ENCODE data around the gene RNPS1.
"Not testable (repeated sequence)": the region's sequence is repeated elsewhere in the genome, so short reads cannot be mapped to it uniquely, and the experiment has no call there.

RNPS1 gene

GRCh38 chr16:2257726-2258125 is 10.2 kb downstream of the RNPS1 start:
- no peak for DNase-seq
- no peak for ATAC-seq

GRCh38 chr16:2256531-2257140 is 11.3 kb downstream of the RNPS1 start:
- DNase-seq (no peak), ATAC-seq (no peak)

- DNase-seq (no peak), ATAC-seq (no peak)
Observed at GRCh38 chr16:2253293-2253692, 14.6 kb downstream of the RNPS1 start.

GRCh38 chr16:2252806-2253148 is 15.1 kb downstream of the RNPS1 start:
- ATAC-seq (no peak), DNase-seq (no peak)

GRCh38 chr16:2251296-2252111 is 16.4 kb downstream of the RNPS1 start, which contains the start of gene ECI1:
Gene ECI1 (minus strand): TSS chr16:2251587. CDS start chr16:2251566, 21 bp downstream.
- ATAC-seq (peak; percentile 90), DNase-seq (peak; percentile 92)

- DNase-seq: peak; percentile 48
- peak; percentile 1 for ATAC-seq
Observed at GRCh38 chr16:2250652-2251295, 17.2 kb downstream of the RNPS1 start.

GRCh38 chr16:2246301-2246885 is 21.5 kb downstream of the RNPS1 start:
- ATAC-seq (no peak), DNase-seq (no peak)

- ATAC-seq: no peak
- DNase-seq: no peak
Observed at GRCh38 chr16:2244926-2245795, 22.8 kb downstream of the RNPS1 start.

GRCh38 chr16:2244301-2244700 is 23.6 kb downstream of the RNPS1 start:
- DNase-seq (no peak), ATAC-seq (no peak)

- ATAC-seq (no peak), DNase-seq (no peak)
Observed at GRCh38 chr16:2243781-2244180, 24.1 kb downstream of the RNPS1 start.

- DNase-seq (no peak), ATAC-seq (no peak)
Observed at GRCh38 chr16:2243031-2243528, 24.8 kb downstream of the RNPS1 start.

- DNase-seq (no peak), ATAC-seq (no peak)
Observed at GRCh38 chr16:2242598-2242997, 25.3 kb downstream of the RNPS1 start.

GRCh38 chr16:2240331-2240730 is 27.6 kb downstream of the RNPS1 start:
- not testable (repeated sequence) for ATAC-seq, DNase-seq

- DNase-seq: no peak
- peak; percentile 4 for ATAC-seq
Observed at GRCh38 chr16:2238838-2239675, 28.9 kb downstream of the RNPS1 start.

GRCh38 chr16:2238150-2238837 is 29.6 kb downstream of the RNPS1 start:
- DNase-seq (no peak), ATAC-seq (peak; percentile 2)

GRCh38 chr16:2237493-2238149 is 30.3 kb downstream of the RNPS1 start:
- ATAC-seq: no peak

GRCh38 chr16:2237102-2237482 is 30.8 kb downstream of the RNPS1 start:
- DNase-seq: no peak
- ATAC-seq: no peak

More at GRCh38 chr16:2237493-2238149, 30.3 kb downstream of the RNPS1 start:
- DNase-seq: no peak

GRCh38 chr16:2236337-2237101 is 31.4 kb downstream of the RNPS1 start, which contains the start of gene DNASE1L2:
Gene DNASE1L2 (plus strand): TSS chr16:2236444. CDS start chr16:2236817, 373 bp downstream.
- ATAC-seq (no peak), DNase-seq (no peak)

Data from stimulated activated naive CD8-positive, alpha-beta T cell treated with anti-CD3 and anti-CD28 coated beads, Interleukin-15, Interleukin-2, amounts not matched to agents 100 U/mL and 50 U/mL, for 24 hours (primary cell).